Nephron progenitor cell (in vitro differentiated cells): ENCODE data around the gene PIGT.

Experiments
- DNase-seq: peaks from one replicate; pipeline ENCODE4 v3.0.0; 2021
- H3K27ac Mint-ChIP-seq: 2 replicates; pipeline ENCODE4 v1.8.0; 2021; ENCODE audit warnings: mild to moderate bottlenecking, moderate library complexity, mixed read lengths
- H3K27me3 Mint-ChIP-seq: 2 replicates; pipeline ENCODE4 v1.8.0; 2021; ENCODE audit warnings: mild to moderate bottlenecking, low read depth, mixed read lengths; ENCODE audit not compliant: poor library complexity
- H3K36me3 Mint-ChIP-seq: 2 replicates; pipeline ENCODE4 v1.8.0; 2021; ENCODE audit warnings: low read depth, mixed read lengths
- H3K4me1 Mint-ChIP-seq: 2 replicates; pipeline ENCODE4 v1.8.0; 2021; ENCODE audit warnings: mixed read lengths
- H3K4me3 Mint-ChIP-seq: 2 replicates; pipeline ENCODE4 v1.8.0; 2021; ENCODE audit warnings: mild to moderate bottlenecking, moderate library complexity, mixed read lengths
- H3K9me3 Mint-ChIP-seq: 2 replicates; pipeline ENCODE4 v1.8.0; 2021; ENCODE audit warnings: mild to moderate bottlenecking, moderate library complexity, mixed read lengths
- TF ChIP-seq, protein P1 (sequence below): fragments of 200-600 bp; sonication (generic); IDR thresholded peaks from 2 replicates; pipeline ENCODE4 v1.5.0; 2021; ENCODE audit warnings: antibody characterized with exemption

The PIGT gene

DNA sequence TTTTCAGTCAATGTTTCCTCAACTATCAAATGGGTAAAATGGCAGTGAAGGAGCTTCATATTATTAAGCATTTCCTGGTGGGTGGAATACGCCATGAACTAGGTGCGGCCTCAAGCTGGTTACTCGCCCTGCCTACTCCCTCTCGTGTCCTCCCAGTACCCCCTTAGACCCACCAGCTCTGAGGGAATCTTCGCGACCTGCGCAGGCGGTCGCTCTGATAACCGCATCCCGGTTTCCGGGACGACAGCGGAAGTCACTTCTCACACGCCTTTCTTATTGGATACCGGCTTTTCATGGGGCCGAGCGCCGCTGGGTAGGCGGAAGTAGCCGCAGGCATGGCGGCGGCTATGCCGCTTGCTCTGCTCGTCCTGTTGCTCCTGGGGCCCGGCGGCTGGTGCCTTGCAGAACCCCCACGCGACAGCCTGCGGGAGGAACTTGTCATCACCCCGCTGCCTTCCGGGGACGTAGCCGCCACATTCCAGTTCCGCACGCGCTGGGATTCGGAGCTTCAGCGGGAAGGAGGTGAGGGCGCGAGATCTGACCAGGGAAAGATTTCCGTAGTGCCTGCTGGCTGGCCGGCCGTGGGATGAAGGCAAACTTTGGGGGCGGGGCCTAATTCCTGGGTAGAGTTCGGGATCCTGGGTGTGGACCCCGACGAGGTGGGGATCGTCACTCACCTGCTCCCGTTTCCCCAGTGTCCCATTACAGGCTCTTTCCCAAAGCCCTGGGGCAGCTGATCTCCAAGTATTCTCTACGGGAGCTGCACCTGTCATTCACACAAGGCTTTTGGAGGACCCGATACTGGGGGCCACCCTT lies at the start of gene PIGT:
Gene PIGT, plus strand, starts transcription at position 320 of the 816 bp plus-strand sequence. Its CDS starts 16 bp downstream, at position 336.
- peaks cover 44% of the 10 kb centered on the region for H3K4me1 Mint-ChIP-seq
- H3K27me3 Mint-ChIP-seq: peaks cover 15% of the 10 kb centered on the region
- no peaks in the 10 kb centered on the region for H3K9me3 Mint-ChIP-seq
- peak within 1 kb of the TSS; percentile 21 for H3K27ac Mint-ChIP-seq
- peak within 1 kb of the TSS; percentile 94 for H3K4me3 Mint-ChIP-seq
- TF ChIP-seq, protein P1, sequence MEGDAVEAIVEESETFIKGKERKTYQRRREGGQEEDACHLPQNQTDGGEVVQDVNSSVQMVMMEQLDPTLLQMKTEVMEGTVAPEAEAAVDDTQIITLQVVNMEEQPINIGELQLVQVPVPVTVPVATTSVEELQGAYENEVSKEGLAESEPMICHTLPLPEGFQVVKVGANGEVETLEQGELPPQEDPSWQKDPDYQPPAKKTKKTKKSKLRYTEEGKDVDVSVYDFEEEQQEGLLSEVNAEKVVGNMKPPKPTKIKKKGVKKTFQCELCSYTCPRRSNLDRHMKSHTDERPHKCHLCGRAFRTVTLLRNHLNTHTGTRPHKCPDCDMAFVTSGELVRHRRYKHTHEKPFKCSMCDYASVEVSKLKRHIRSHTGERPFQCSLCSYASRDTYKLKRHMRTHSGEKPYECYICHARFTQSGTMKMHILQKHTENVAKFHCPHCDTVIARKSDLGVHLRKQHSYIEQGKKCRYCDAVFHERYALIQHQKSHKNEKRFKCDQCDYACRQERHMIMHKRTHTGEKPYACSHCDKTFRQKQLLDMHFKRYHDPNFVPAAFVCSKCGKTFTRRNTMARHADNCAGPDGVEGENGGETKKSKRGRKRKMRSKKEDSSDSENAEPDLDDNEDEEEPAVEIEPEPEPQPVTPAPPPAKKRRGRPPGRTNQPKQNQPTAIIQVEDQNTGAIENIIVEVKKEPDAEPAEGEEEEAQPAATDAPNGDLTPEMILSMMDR: no peak
- peaks cover 11% of the 10 kb centered on the region for H3K36me3 Mint-ChIP-seq
- DNase-seq: peak; percentile 77

DNA sequence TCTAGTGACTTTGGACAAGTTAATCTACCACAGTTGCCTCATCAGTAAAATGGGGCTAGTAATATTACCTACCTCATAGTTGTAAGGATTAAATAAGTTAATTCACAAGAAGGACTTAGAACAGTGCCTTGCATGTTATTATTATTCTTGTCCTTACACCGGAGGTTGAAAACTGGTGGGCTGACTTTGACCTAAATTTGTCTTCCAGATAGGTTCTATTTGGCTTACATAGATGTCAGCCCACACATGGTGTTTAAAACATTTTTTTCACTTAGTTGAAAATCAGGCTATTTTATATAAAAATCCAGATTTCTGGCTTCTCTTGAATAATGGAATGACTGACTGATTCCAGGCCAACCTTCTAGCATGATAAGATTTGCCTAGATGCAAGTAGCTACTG lies 49.7 kb upstream of the PIGT start:
- Mint-ChIP-seq H3K27me3 (no peaks in the 10 kb centered on the region), H3K4me3 (no peak overlapping the region), H3K4me1 (peaks cover 34% of the 10 kb centered on the region), H3K9me3 (no peaks in the 10 kb centered on the region), H3K36me3 (peaks cover 25% of the 10 kb centered on the region), H3K27ac (no peak overlapping the region)
- TF ChIP-seq, protein P1: no peak
- DNase-seq: no peak

DNA sequence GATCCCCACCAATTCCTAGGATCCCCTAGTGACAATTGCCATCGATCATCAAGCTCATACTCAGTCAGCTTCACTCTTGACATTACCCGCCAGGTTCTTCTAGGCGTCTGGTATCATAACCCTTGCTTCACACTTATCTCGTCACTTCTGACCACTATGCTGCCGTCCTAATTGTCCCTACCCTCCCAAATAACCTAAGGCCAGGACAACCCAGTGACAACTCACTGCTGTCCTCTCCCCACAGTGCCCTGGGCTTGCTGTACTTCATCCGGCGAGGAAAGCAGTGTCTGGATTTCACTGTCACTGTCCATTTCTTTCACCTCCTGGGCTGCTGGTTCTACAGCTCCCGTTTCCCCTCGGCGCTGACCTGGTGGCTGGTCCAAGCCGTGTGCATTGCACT lies 49.3 kb upstream of the PIGT start:
- no peaks in the 10 kb centered on the region for H3K27me3 Mint-ChIP-seq
- peaks cover 34% of the 10 kb centered on the region for H3K4me1 Mint-ChIP-seq
- TF ChIP-seq, protein P1: no peak
- DNase-seq: no peak
- H3K36me3 Mint-ChIP-seq: peaks cover 25% of the 10 kb centered on the region
- H3K4me3 Mint-ChIP-seq: no peak overlapping the region
- no peaks in the 10 kb centered on the region for H3K9me3 Mint-ChIP-seq
- H3K27ac Mint-ChIP-seq: no peak overlapping the region

DNA sequence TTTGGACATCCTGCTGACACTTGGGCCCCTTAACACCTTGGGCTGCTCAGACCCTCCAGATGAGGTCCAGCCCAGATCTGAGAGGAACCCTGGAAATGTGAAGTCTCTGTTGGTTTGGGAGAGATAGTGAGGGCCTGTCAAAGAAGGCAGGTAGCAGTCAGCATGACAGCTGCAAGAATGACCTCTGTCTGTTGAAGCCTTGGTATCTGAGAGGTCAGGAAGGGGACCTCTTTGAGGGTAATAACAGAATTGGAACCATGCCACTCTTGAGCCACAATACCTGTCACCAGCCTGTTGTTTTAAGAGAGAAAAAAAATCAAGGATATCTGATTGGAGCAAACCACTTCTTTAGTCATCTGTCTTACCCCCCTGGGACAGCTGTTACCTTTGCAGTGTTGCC lies 48.8 kb upstream of the PIGT start:
- Mint-ChIP-seq H3K9me3 (no peaks in the 10 kb centered on the region), H3K36me3 (peaks cover 25% of the 10 kb centered on the region), H3K4me1 (peaks cover 34% of the 10 kb centered on the region), H3K27ac (no peak overlapping the region), H3K4me3 (no peak overlapping the region), H3K27me3 (peaks cover under 1% of the 10 kb centered on the region)
- DNase-seq: no peak
- TF ChIP-seq, protein P1: no peak

DNA sequence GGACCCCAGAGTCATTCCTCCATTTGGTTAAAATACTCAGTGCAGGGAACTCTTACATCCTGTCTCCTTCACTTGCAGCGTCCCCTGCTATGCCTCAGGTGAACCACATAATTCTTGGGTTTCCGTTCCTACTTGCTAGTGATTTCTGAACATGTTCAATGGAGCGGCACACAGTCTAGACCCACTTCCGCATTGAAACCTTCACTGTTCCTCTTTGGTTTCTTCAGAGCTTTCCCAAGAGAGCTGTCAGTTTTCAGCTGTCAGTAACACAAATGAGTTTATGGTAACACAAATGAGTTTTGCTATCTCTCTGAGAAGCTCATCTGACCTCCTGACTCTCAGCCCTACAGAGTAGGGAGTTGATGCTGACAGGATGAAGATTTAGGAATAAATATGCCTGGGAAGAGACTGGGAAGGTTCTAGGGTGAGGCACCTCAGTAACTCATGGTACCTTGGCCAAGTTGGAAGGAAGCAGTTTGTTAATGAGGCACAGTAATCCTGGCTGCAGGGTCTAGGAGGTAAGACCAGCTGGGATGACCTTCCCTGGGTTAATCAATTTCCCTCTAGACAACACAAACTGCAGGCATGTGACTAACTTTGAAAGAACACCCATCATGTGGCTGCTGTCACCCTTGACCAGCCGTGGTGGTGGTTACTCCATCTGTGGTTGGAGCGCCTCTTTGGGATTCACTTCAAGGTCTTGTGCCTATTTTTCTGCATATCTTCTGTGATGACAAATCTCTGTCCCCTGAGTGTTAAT lies 47.5 kb upstream of the PIGT start:
- peaks cover 35% of the 10 kb centered on the region for H3K4me1 Mint-ChIP-seq
- H3K27me3 Mint-ChIP-seq: peaks cover 12% of the 10 kb centered on the region
- no peak overlapping the region for H3K27ac Mint-ChIP-seq
- TF ChIP-seq, protein P1: no peak
- no peaks in the 10 kb centered on the region for H3K9me3 Mint-ChIP-seq
- no peak for DNase-seq
- peaks cover 25% of the 10 kb centered on the region for H3K36me3 Mint-ChIP-seq
- H3K4me3 Mint-ChIP-seq: no peak overlapping the region
